Fibroblast of peridontal ligament (primary cell): Measurements from ENCODE around the gene ERGIC1.
A peak's percentile ranks its signal among the peaks of the same experiment; 100 is the strongest.
"Not testable (repeated sequence)": the region's sequence is repeated elsewhere in the genome, so short reads cannot be mapped to it uniquely, and the experiment has no call there.

ENCODE experiments used
- DNase-seq: peaks from one replicate; pipeline ENCODE4 v3.0.0-alpha.2; 2010; ENCODE audit errors: extremely low read depth

The ERGIC1 gene

DNA sequence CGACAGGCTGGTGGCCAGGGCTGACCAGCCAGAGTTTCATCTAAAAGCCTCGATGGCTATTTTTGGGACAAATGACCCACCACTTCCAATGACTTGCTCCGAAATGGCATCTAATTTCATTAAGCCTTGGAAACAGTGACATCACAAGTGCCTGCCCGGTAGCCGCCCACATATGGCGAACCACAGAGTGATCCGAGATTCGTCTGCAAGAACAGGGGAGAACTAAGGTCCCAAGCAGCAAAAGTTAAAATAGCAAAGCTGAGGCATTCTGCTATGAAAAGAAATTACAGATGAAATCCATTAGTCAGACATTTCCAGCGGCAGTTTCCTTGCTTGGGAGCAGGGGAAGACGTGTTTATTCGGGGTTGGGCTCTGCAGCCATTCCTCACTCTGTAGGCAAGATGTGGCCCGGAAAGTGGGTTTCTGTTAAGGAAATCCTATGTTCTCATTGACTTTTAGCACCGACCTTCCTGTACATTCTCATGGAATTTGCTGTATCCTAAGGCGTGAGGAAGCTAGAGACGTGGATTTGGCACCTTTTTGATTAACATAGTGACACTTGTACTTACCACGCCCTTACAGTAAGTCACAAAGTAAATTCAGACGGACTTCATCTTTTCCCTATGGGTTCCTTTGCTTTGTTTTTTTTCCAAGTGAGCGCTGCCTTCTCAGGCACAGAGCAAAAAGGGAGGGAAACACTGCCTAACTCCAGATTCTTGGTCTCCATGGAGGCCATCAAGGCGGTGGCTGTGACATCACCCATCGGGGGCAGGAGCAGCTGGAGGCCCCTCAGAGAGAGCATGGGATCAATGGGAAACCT, 45.1 kb downstream of the ERGIC1 start:
- peak; percentile 76 for DNase-seq

DNA sequence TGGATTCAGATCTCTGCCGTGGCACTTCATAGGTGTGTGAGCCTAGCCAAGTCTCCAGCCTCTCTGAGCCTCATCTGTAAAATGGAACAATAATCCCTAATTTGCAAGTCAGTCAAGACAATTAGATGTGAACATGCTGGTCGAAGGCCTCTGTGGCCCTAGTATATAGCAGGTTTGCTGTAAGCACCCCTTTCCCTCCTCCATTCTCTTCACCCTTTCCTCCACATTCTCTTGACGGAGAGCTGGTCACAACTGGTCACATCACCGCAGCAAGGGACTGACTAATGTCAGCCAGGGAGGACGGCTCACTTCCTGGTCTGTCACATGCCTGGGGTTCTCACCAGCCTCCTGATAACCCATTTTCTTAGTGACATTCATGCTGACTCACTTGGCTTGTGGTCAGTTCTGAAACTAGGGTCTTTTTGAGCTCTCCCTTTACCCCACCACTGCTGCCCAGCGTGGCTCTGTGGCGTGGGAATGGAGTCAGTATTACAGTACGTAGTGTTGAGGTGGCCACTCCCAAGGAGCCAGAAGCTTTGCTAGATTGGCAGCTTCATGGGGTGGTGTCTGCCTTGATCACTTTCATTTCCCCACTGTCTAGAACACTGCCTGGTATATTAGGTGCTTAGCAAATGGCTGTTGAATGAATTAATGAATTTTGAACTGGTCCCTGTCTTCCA, 47.8 kb downstream of the ERGIC1 start:
- peak; percentile 45 for DNase-seq

DNA sequence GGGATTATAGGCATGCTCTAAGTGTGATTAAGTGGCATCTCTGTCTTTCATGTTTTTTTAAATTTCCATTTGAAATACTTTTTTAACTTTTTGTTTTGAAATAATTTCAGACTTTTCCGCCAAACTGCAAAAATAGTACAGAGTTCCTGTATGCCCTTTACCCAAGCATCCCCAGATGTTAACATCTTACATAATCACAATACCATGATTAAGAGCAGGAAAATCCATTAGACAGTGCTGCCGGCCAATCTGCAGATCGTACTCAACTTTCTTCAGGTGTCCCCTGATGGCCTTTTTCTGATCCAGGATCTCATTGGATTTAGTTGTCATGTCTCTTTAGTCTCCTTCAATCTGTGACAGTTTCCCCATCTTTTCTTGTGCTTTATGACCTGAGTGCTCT, 49.0 kb downstream of the ERGIC1 start:
- DNase-seq, result no peak

DNA sequence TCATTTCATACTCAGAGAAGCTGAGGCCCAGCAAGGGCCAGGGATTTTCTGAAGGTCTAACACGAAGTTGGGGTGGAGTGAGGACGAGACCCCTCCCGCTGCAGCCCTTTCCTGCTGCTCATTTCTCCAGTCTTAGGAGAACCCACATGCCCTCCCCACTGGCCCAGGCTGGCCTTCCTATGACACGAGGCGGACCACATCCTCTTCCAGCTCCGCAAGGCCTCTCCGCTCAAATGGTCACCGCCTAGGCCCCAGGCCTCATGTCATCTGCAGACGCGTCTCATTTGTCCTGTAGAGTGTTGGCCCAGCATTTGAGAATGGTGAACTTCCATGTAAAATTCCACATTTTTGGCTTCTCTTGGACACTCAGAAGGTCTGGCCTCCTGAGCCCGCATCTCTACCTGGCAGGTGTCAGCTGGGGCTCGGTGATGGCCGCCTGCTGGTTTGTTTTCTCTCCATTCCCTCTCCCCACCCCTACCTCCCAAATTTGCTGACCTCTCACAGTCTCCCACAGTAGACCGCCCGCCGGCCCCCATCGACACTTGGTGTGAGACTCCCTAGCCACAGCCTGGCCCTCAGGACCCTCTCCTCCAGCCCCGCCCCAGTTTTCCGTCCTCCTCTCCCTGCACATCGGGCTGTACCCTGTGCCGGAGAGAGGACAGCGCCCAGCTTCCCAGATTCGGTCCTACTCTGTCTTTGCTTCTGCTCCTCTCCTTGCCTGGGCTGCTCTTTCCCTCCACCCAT, 51.7 kb downstream of the ERGIC1 start:
- DNase-seq, result no peak

DNA sequence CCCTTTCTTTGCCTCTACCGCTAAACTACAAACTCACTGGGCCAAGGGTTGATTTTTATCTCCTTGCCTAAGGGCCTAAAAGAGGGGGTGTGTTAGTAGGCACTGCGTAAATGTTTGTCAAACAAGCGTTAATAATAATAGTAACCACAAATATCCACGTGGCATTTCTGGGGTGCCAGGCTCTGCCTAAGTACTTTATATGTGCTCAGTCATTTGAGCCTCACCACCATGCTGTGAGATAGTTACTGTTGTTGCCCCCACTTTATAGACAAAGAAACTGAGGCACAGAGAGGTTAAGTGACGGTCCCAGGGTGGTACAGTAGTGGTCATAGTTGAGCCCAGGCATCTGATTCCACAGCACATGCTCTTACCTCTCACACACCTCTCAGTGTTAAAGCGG, 52.4 kb downstream of the ERGIC1 start:
- no peak for DNase-seq

DNA sequence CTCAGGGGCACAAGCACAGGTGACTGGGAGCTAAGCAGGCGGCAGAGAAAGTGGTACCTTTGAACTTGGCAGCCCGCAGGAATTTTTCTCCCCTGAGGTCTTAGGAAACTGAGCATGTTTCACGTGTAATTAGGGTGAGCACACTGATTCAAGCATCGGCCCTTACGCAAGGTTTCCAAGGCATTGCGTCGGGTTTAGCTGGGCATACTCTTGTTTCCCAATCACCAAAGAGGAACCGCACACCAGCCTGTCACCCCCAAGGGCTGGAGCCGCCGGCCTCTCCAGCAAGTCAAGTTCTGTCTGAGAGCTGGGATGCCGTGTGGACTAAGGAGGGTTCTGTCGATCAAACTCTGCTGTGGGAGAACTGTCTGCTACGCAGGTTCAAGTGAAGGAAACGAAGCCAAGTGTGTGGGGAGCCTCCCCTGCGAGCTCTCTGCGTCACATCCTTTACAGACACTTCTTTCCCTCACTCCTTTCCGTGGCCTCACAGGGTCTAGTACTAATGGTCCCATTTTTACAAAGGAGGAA, 53.0 kb downstream of the ERGIC1 start:
- peak; percentile 57 for DNase-seq

DNA sequence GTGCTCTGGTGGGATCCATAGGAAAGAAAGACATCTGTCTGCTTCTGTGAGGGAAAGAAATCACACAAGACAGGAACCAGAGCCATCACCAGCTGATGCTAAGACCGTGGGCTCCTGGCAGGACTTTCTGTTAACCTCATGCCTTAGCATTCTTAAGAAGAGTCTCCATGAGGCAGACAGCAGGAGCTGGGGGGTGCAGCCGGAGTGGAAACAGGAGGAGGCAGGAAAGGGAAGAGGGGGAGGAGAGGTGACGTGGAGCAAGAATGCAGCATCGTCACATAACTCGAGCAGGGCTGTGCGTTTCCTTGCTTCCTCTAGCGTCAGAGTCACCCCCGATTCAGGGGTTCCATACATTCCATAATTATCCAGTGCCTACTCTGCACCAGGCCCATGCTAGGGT, 53.6 kb downstream of the ERGIC1 start:
- no peak for DNase-seq

DNA sequence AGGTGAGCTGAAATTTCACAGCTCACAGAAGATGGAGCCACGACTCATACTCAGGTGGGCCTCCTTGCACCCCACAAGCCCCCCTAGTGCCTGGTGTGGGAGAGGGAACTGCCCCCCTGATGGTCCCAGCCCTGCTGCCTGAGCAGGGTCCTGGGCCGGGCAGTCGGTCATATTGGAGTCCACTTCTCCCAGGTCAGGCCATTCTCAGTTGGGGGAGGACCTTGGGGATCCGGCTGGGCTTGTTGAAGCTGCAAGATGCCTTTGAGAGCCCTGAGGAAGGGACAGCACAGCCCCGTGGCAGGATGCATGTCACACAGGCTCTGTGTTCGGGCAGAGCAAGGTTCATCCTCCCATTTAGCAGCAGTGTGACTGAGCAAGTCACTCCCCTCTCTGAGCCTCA, 56.6 kb downstream of the ERGIC1 start:
- DNase-seq, result no peak

DNA sequence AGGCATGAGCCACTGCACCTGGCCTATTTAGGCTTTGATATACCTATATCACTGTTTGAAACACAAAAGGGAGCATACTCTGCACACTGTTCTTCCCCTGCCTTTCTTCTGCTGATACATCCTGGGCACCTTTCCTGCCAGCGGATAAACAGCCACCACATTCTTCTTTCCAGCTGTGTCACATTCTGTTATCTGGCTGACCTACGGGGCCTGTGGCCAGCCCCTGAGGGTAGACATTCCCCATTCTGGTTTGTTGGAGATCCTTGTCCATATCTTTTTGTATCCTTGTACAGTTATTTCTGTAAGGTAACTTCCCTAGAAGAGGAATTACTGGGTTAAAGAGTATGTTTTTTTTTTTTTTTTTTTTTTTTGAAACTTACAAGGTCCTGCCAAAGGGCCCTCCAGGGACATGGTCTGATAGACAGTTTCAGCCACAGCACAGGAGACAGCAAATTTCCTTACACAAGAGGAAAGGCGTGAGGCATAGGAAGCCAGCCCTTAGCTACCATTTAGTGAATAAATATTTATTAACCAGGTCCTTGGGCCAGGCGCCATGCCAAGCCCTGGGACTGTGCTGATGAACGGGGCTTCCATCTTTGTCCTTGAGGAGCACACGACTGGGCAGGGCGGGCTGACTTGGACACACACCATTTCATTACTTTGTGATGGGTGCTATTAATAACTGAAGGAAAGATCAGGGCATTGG, 57.8 kb downstream of the ERGIC1 start:
- DNase-seq, result no peak

DNA sequence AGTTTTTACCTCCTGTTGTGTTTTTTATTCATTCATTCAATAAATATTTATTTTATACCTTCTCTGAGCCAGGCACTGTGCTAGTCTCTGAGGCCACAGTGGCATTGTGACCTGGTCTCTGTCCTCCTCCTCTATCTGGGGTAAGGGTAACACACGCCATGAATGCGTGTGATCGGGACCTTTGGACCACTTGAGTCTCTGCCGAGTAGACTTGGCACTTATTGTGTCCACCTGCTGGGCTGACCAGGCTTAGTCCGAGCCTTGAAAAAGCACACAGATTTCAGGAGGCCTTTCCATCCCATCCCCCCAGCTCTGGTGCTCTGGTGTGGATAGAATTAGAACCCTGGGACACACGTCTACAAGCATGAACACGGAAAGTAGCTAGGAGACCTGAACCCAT, 58.7 kb downstream of the ERGIC1 start:
- DNase-seq, result no peak

DNA sequence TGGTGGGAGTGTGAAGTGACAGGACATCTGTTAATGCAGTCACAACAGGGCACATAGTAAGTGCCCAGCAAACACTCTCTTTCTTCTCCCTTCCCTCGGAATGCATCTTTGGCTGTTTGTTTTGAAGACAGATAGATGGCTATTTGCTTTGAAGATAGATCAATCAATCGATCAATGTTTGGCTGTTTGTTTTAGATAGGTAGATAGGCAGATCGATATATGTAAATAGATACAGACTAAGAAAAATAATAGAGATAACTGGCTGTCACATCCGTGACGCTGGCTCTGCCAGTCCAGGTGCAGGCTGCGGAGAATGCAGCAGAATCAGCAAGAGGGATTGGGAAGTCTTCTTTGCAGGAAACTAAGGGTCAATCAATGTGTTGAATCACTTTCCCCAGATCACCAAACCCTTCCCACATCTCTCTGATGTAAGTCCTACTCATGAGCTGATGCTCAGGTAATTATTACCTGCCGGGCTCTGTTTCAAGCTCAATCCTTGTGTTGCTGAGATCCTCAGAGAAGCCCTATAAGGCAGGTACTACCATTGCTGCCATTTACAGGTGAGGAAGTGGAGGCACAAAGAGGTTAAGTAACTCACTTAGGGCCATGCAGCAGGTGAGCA, 60.8 kb downstream of the ERGIC1 start:
- no peak for DNase-seq

DNA sequence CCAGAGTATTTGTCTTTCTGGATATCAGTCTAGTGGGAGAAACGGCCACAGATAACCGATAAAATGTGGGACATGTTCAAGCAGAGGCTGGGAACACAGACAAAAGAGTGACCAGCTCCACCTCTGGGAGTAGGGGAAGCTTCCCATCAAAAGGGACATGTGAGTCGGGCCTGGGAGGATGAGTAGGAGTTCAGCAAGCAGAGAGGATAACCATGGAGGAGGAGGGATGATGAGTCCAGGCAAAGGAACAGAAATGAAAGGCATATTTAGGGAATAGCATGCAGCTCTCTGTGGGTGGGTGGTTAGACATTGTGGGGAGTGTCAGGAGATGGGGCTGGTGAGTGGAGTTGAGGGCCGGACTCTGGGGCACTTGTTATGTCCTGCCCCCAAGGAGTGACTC, 61.5 kb downstream of the ERGIC1 start:
- no peak for DNase-seq

DNA sequence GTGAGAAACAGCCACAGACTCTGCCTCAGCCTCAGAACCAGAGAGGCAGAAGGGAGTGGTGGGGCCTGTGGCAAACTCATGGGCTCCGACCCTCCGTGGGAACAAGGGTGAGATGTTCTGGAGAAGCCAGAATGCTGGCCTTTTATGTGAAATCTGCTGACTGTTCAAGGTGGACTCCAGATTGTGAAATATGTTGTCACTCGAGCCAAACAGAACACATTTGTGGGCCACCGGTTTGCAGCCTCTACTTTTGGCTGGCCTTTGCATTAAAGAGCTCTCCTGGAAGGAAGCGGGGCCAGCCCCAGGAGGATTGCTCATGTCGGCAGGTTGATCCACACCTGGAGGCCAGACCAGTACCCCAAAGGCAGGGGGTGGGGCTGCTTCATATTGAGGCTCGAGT, 62.4 kb downstream of the ERGIC1 start:
- no peak for DNase-seq

DNA sequence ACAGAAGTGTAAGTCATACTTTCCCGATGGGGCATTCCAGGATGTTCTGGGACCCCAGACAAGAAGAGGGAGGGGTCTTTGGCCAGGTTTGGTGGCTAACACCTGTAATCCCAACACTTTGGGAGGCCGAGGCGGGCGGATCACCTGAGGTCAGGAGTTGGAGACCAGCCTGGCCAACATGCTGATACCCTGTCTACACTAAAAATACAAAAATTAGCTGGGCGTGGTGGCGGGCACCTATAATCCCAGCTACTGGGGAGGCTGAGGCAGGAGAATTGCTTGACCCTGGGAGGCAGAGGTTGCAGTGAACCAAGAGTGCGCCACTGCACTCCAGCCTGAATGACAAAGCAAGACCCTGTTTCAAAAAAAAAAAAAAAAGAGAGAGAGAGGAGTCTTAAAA, 63.0 kb downstream of the ERGIC1 start:
- DNase-seq, result not testable (repeated sequence)

DNA sequence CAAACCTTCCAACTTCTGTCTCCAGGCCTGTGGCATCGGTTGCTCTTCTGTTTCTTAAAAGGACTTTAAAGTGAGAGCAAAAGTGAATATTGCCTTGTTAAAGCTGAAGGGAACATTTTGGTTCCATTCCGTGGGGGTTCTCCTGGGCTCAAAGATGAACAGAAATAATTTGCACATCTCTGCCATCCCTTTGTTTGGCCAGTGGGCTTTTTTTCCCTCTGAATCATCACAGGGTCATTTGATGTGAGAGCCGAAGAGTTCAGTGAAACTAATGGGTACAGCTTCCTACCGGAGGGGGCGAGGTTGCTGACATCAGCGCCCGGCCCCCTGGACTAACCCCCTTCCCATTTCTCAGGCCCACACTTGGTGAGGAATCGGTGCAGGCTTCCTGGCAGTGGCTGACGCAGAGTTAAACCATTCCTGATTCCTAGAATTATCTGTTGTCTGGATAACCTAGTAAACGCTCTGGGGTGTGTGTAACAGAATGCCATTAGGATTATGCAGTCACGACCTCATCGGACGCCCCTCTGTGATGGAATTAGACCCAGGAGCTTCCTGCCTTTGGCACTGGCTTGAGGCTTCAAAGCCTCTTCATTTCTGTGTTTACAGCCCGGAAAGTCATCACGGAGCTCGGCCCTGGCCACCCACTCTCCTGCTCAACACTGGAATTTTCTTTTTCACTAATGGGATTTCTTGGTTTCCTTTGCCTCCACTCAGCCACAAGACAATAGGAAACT, 63.6 kb downstream of the ERGIC1 start:
- peak; percentile 88 for DNase-seq

DNA sequence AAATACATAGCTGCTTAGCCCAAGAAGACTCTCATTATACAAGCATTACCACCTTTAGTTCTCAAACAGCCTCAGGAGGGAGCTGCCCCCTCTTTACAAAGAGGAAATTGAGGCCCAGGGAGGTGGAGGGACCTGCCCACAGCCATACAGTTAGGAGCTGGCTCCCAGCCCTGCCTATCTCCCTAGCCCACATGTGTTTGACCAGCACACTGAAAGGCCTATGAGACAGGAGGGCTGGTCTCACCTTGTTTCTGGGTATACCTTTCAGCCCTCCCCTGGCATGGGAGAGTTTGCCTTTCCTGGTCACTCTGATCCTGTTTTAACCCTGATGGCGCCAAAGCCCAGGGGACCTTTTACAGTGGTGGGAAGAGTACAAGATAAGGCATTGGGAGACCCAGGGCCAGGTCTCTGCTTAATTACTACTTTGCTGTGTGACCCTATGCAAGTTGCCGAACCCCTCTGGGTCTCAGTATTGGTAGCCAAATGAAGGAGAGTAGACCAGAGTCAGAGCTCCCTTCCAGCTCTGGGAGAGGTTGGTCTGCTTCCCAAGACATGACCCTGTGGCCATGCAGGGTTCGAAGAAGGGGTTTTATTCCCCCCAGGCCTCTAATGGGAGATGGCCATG, 64.3 kb downstream of the ERGIC1 start:
- no peak for DNase-seq

DNA sequence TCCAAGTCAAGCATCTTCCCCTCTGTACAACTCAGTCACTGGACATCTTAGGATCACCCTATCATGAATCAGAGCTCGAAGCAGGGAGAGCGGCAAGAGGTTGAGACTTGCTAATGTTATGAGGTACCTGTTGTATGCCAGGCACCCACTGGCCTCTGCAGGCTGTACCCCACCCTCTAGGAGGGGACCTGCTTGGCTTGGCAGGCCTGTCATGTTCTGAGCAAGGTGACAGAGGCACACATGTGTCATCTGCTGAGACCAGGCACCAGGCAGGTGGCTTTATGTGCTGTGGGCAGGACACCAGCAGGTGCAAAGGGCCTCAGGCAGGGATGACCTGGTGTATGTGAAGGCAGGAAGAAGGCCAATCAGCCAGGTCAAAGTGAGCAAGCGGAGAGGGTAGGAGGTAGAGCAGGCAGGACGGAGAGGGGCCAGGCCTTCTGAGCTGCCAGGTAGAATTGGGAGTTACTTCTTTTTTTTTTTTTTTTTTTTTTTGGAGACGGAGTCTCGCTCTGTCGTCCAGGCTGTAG, 64.9 kb downstream of the ERGIC1 start:
- DNase-seq, result no peak

DNA sequence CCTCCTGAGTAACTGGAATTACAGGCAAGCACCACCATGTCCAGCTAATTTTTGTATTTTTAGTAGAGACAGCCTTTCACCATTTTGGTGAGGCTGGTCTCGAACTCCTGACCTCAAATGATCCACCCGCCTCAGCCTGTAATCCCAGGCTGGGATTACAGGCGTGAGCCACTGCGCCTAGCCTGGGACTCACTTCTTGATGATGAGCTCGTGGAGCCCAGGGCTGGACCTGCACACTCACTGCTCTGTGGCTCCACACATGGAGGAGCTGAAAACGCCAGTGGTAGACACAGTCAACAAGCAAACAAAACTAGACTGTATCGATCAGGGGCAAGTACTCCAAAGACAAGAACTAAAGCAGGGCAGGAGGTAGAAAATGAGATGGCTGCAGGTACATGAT, 65.4 kb downstream of the ERGIC1 start:
- DNase-seq, result no peak

DNA sequence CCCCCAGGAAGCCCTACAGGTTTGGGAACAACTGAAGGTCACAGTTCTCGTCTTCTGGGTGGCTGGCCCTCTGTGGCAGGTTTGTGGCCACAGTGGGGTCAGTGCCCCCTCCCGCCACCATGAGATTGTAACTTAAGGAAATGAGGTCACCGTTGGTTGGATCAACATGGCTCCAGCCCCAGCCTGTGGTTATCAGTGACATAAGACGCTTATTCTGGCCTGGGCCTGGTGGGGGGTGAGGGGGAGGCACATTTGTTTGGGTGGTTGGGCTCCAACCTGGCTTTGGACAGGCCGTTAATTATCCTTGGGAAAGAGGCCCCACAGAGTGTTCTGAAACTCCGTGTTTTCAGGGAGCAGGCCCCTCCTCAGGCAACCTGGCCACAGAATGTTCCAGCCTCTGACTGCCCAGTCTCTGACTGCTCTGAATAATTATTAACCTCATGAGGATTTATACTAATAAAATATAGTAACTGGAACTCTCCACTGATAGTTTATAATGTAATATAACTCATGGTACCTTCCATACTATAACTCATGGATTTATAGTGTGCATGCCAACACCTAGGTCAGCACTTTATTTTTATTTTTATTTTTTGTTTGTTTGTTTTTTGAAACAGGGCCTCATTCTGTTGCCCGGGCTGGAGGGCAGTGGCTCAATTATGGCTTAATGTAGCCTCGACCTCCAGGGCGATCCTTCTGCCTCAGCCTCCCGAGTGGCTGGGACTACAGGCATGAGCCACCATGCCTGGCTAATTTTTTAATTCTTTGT, 67.1 kb downstream of the ERGIC1 start:
- DNase-seq, result peak; percentile 75
